MM.1S (cell line): ENCODE results near the gene FLYWCH1.

Source experiments
- DNase-seq: peaks from one replicate; pipeline ENCODE4 v3.0.0-alpha.2; 2015
- H2AFZ ChIP-seq: fragments of 300-600 bp; sonication (generic); 2 replicates; pipeline ENCODE4 v1.6.0; 2016; ENCODE audit warnings: antibody characterized with exemption, low read length
- H3F3A ChIP-seq: fragments of 300-600 bp; sonication (generic); 2 replicates; pipeline ENCODE4 v1.6.1; 2016; ENCODE audit warnings: mild to moderate bottlenecking, antibody characterized with exemption, low read length, moderate library complexity, mixed read lengths; ENCODE audit not compliant: insufficient read depth
- H3K27ac ChIP-seq: fragments of 300-600 bp; sonication (generic); 2 replicates; pipeline ENCODE4 v1.5.1; 2016; ENCODE audit warnings: mild to moderate bottlenecking, low read length
- H3K27me3 ChIP-seq: fragments of 300-600 bp; sonication (generic); replicated peaks from 2 replicates; pipeline ENCODE4 v1.6.0; 2016; ENCODE audit warnings: low read length; ENCODE audit not compliant: insufficient read depth
- H3K36me3 ChIP-seq: fragments of 300-600 bp; sonication (generic); replicated peaks from 2 replicates; pipeline ENCODE4 v1.6.1; 2016; ENCODE audit warnings: mild to moderate bottlenecking, low read length, mixed read lengths; ENCODE audit not compliant: insufficient read depth
- H3K4me1 ChIP-seq: fragments of 300-600 bp; sonication (generic); 2 replicates; pipeline ENCODE4 v1.6.1; 2016; ENCODE audit warnings: low read length, mixed read lengths
- H3K4me2 ChIP-seq: fragments of 300-600 bp; sonication (generic); 2 replicates; pipeline ENCODE4 v1.6.0; 2016; ENCODE audit warnings: low read depth, low read length
- H3K4me3 ChIP-seq: fragments of 300-600 bp; sonication (generic); 2 replicates; pipeline ENCODE4 v1.5.1; 2016; ENCODE audit warnings: low read length, mixed read lengths
- H3K79me2 ChIP-seq: fragments of 300-600 bp; sonication (generic); 2 replicates; pipeline ENCODE4 v1.6.1; 2016; ENCODE audit warnings: mixed run types, low read length, mixed read lengths
- H3K9ac ChIP-seq: fragments of 300-600 bp; sonication (generic); 2 replicates; pipeline ENCODE4 v1.6.1; 2016; ENCODE audit warnings: low read length, mixed read lengths
- H3K9me2 ChIP-seq: fragments of 300-600 bp; sonication (generic); replicated peaks from 2 replicates; pipeline ENCODE4 v1.6.1; 2016; ENCODE audit warnings: mild to moderate bottlenecking, low read length, mixed read lengths; ENCODE audit not compliant: insufficient read depth
- H3K9me3 ChIP-seq: fragments of 300-600 bp; sonication (generic); replicated peaks from 2 replicates; pipeline ENCODE4 v1.6.1; 2016; ENCODE audit warnings: mild to moderate bottlenecking, low read length, mixed read lengths; ENCODE audit not compliant: insufficient read depth
- H4K20me1 ChIP-seq: fragments of 300-600 bp; sonication (generic); 2 replicates; pipeline ENCODE4 v1.6.1; 2016; ENCODE audit warnings: mild to moderate bottlenecking, low read length, moderate library complexity, mixed read lengths; ENCODE audit not compliant: insufficient read depth
- CTCF ChIP-seq: fragments of 300-600 bp; sonication (generic); IDR thresholded peaks from 2 replicates; pipeline ENCODE4 v1.5.1; 2016; ENCODE audit warnings: antibody characterized with exemption, low read length, mixed read lengths
- EZH2 ChIP-seq: fragments of 300-600 bp; sonication (generic); optimal IDR thresholded peaks from 2 replicates; pipeline ENCODE3; 2017; ENCODE audit warnings: low read depth, mild to moderate bottlenecking, antibody characterized with exemption, low read length, mixed read lengths
- EZH2phosphoT487 ChIP-seq: fragments of 300-600 bp; sonication (generic); IDR thresholded peaks from 2 replicates; pipeline ENCODE4 v1.6.1; 2018; ENCODE audit warnings: antibody characterized with exemption, low read length

The FLYWCH1 gene

GRCh38 chr16:2946649-2947048 is 34.9 kb downstream of the FLYWCH1 start:
- no peak overlapping the region for H3K27ac ChIP-seq
- no peaks in the 10 kb centered on the region for H3K79me2 ChIP-seq
- TF ChIP-seq EZH2phosphoT487 (no peak), CTCF (no peak), EZH2 (no peak)
- H3K27me3 ChIP-seq, result no peaks in the 10 kb centered on the region
- no peak overlapping the region for H3K9ac ChIP-seq
- H4K20me1 ChIP-seq, result no peaks in the 10 kb centered on the region
- no peaks in the 10 kb centered on the region for H3K9me3 ChIP-seq
- H3K4me3 ChIP-seq, result no peak overlapping the region
- no peaks in the 10 kb centered on the region for H3K36me3 ChIP-seq
- H3K9me2 ChIP-seq, result no peaks in the 10 kb centered on the region
- no peak overlapping the region for H2AFZ ChIP-seq
- H3F3A ChIP-seq, result no peaks in the 10 kb centered on the region
- DNase-seq, result no peak
- H3K4me1 ChIP-seq, result no peaks in the 10 kb centered on the region
- H3K4me2 ChIP-seq, result no peak overlapping the region

GRCh38 chr16:2948807-2949704 is 37.3 kb downstream of the FLYWCH1 start:
- Histone ChIP-seq H2AFZ (no peak overlapping the region), H3K9me2 (no peaks in the 10 kb centered on the region), H4K20me1 (no peaks in the 10 kb centered on the region), H3K27me3 (no peaks in the 10 kb centered on the region), H3K79me2 (no peaks in the 10 kb centered on the region), H3K27ac (no peak overlapping the region), H3K4me3 (no peak overlapping the region), H3K4me2 (no peak overlapping the region), H3K4me1 (peaks cover 14% of the 10 kb centered on the region), H3K36me3 (no peaks in the 10 kb centered on the region), H3F3A (peaks cover 11% of the 10 kb centered on the region; the same call in 1 of the 2 replicates), H3K9ac (no peak overlapping the region), H3K9me3 (no peaks in the 10 kb centered on the region)
- no peak for DNase-seq
- TF ChIP-seq CTCF (no peak), EZH2 (no peak), EZH2phosphoT487 (no peak)

GRCh38 chr16:2949705-2950352 is 38.1 kb downstream of the FLYWCH1 start:
- H3K9me2 ChIP-seq, result no peaks in the 10 kb centered on the region
- H3K9ac ChIP-seq, result no peak overlapping the region
- no peak overlapping the region for H3K27ac ChIP-seq
- no peaks in the 10 kb centered on the region for H3K9me3 ChIP-seq
- TF ChIP-seq EZH2phosphoT487 (no peak), CTCF (no peak), EZH2 (no peak)
- H3K4me3 ChIP-seq, result no peak overlapping the region
- H2AFZ ChIP-seq, result no peak overlapping the region
- no peaks in the 10 kb centered on the region for H3K27me3 ChIP-seq
- H4K20me1 ChIP-seq, result no peaks in the 10 kb centered on the region
- peaks cover 11% of the 10 kb centered on the region; the same call in 1 of the 2 replicates for H3F3A ChIP-seq
- no peaks in the 10 kb centered on the region for H3K36me3 ChIP-seq
- H3K4me2 ChIP-seq, result no peak overlapping the region
- no peak for DNase-seq
- H3K4me1 ChIP-seq, result peaks cover 22% of the 10 kb centered on the region
- H3K79me2 ChIP-seq, result no peaks in the 10 kb centered on the region
